H1 (cell line): ENCODE data around the gene MZT1. TPM values are rescaled to one million over a fixed set of nuclear protein-coding genes. Genes with fewer than 3 reads are reported as not detected.
A peak's percentile ranks its signal among the peaks of the same experiment; 100 is the strongest.

Experiments
- CTCF ChIA-PET: fragments of 300-600 bp; sonication (Branson Sonifier 250); formaldehyde crosslinking; loops from one replicate; lab custom pipeline; 2021; ENCODE audit not compliant: partially characterized antibody; lab: Charles Lee
- POLR2A ChIA-PET: fragments of 300-600 bp; sonication (Branson Sonifier 250); formaldehyde crosslinking; loops from one replicate; lab custom pipeline; 2021; ENCODE audit warnings: inconsistent platforms; ENCODE audit not compliant: partially characterized antibody; lab: Charles Lee
- DNase-seq, 2 experiments: peaks; one replicate each; pipeline versions ENCODE4 v3.0.0 to v3.0.0-alpha.2; 2010 to 2022; ENCODE audit warnings: low spot score in 2 of 2, low read depth in 1 of 2, mixed read lengths in 1 of 2
- FAIRE-seq: peaks from 2 replicates; lab custom pipeline; 2011; peaks lifted over from hg19 to GRCh38; lab: Jason Lieb, UNC
- H2AFZ ChIP-seq: 2 replicates; pipeline ENCODE4 v1.8.1; 2012; ENCODE audit warnings: low read length, inconsistent platforms
- H2AK5ac ChIP-seq: 2 replicates; pipeline ENCODE4 v1.6.1; 2013; ENCODE audit warnings: low read depth, low read length
- H2BK120ac ChIP-seq: replicated peaks from 2 replicates; pipeline ENCODE3; 2013; ENCODE audit warnings: low read depth, low read length, inconsistent platforms
- H2BK12ac ChIP-seq: 2 replicates; pipeline ENCODE4 v1.6.1; 2013; ENCODE audit warnings: low read depth, low read length
- H2BK15ac ChIP-seq: 2 replicates; pipeline ENCODE4 v1.6.1; 2013; ENCODE audit warnings: low read length
- H2BK20ac ChIP-seq: 2 replicates; pipeline ENCODE4 v1.6.1; 2013; ENCODE audit warnings: low read length
- H2BK5ac ChIP-seq: 2 replicates; pipeline ENCODE4 v1.6.1; 2013; ENCODE audit warnings: low read depth, low read length
- H3K14ac ChIP-seq: 2 replicates; pipeline ENCODE4 v1.6.1; 2013; ENCODE audit warnings: inconsistent platforms; ENCODE audit not compliant: insufficient read length
- H3K18ac ChIP-seq: 2 replicates; pipeline ENCODE4 v1.6.1; 2013; ENCODE audit warnings: low read length; ENCODE audit errors: extremely low read depth
- H3K23ac ChIP-seq: 2 replicates; pipeline ENCODE4 v1.6.1; 2013; ENCODE audit warnings: inconsistent platforms; ENCODE audit not compliant: insufficient read length
- H3K23me2 ChIP-seq: 2 replicates; pipeline ENCODE4 v1.6.1; 2013; ENCODE audit warnings: low read depth, low read length
- H3K27ac ChIP-seq: 2 replicates; pipeline ENCODE4 v1.6.1; 2011; ENCODE audit warnings: low read depth, low read length, inconsistent platforms
- H3K27me3 ChIP-seq, 4 experiments: replicated peaks in 1 of 4; 1 replicate in 1 of 4; 2 replicates in 3 of 4; pipeline versions ENCODE4 v1.6.1 to v1.8.1; 2011 to 2013; ENCODE audit warnings: low read length in 3 of 4, mild to moderate bottlenecking in 3 of 4, inconsistent platforms in 2 of 4, mixed read lengths in 2 of 4, moderate library complexity in 1 of 4; ENCODE audit not compliant: control insufficient read depth in 3 of 4, insufficient read depth in 3 of 4; ENCODE audit errors: extremely low read depth in 1 of 4
- H3K36me3 ChIP-seq, 4 experiments: 2 replicates each; pipeline versions ENCODE4 v1.6.1 to v1.8.1; 2011 to 2013; ENCODE audit warnings: mild to moderate bottlenecking in 4 of 4, low read length in 3 of 4, moderate library complexity in 2 of 4, control low read depth in 1 of 4, inconsistent platforms in 1 of 4; ENCODE audit not compliant: insufficient read depth in 4 of 4, control insufficient read depth in 2 of 4
- H3K4ac ChIP-seq: replicated peaks from 2 replicates; pipeline ENCODE3; 2013; ENCODE audit warnings: low read length, low read depth, mixed read lengths, inconsistent platforms; ENCODE audit not compliant: insufficient read length
- H3K4me1 ChIP-seq, 4 experiments: replicated peaks in 1 of 4; 1 replicate in 1 of 4; 2 replicates in 3 of 4; pipeline versions ENCODE4 v1.6.1 to v1.8.1; 2011 to 2013; ENCODE audit warnings: low read length in 3 of 4, inconsistent platforms in 2 of 4, mixed read lengths in 1 of 4; ENCODE audit not compliant: insufficient read depth in 4 of 4, control insufficient read depth in 3 of 4
- H3K4me2 ChIP-seq, 2 experiments: 2 replicates each; pipeline versions ENCODE4 v1.6.1 to v1.8.1; 2011 to 2013; ENCODE audit warnings: low read depth in 2 of 2, low read length in 2 of 2, control low read depth in 1 of 2, inconsistent platforms in 1 of 2, mild to moderate bottlenecking in 1 of 2; ENCODE audit not compliant: insufficient read depth in 1 of 2
- H3K4me3 ChIP-seq, 4 experiments: fragments of 200-600, 300-600 bp in 1 of 4; sonication (generic), shearing (Covaris generic), sonication (Bioruptor Twin) in 1 of 4; 2 replicates each; pipeline versions ENCODE4 v1.5.1 to v1.8.1; 2011 to 2016; ENCODE audit warnings: low read length in 4 of 4, low read depth in 3 of 4, control low read depth in 2 of 4, inconsistent platforms in 2 of 4, mild to moderate bottlenecking in 2 of 4, mixed read lengths in 1 of 4, moderate library complexity in 1 of 4; ENCODE audit not compliant: insufficient read depth in 2 of 4; ENCODE audit errors: extremely low read depth in 1 of 4
- H3K56ac ChIP-seq: replicated peaks from 2 replicates; pipeline ENCODE3; 2013; ENCODE audit warnings: low read depth, mild to moderate bottlenecking, mixed read lengths, low read length, inconsistent platforms; ENCODE audit not compliant: insufficient read length
- H3K79me1 ChIP-seq: 2 replicates; pipeline ENCODE4 v1.6.1; 2013; ENCODE audit warnings: low read depth, low read length, control low read depth
- H3K79me2 ChIP-seq, 2 experiments: 2 replicates each; pipeline versions ENCODE4 v1.6.1 to v1.8.1; 2012 to 2013; ENCODE audit warnings: low read length in 2 of 2, mild to moderate bottlenecking in 2 of 2, inconsistent platforms in 1 of 2; ENCODE audit not compliant: insufficient read depth in 2 of 2, control insufficient read depth in 1 of 2
- H3K9ac ChIP-seq, 4 experiments: replicated peaks in 1 of 4; 1 replicate in 1 of 4; 2 replicates in 3 of 4; pipeline versions ENCODE4 v1.6.1 to v1.8.1; 2011 to 2013; ENCODE audit warnings: low read depth in 3 of 4, low read length in 3 of 4, control low read depth in 2 of 4, mild to moderate bottlenecking in 2 of 4, moderate library complexity in 2 of 4, inconsistent platforms in 1 of 4; ENCODE audit errors: extremely low read depth in 1 of 4
- H3K9me3 ChIP-seq, 2 experiments: 2 replicates each; pipeline versions ENCODE4 v1.6.1 to v1.8.1; 2012 to 2013; ENCODE audit warnings: mild to moderate bottlenecking in 2 of 2, moderate library complexity in 2 of 2, control low read depth in 1 of 2, inconsistent platforms in 1 of 2, low read depth in 1 of 2, low read length in 1 of 2, mixed read lengths in 1 of 2; ENCODE audit not compliant: insufficient read depth in 2 of 2
- H4K20me1 ChIP-seq, 2 experiments: replicated peaks in 1 of 2; 2 replicates each; pipeline versions ENCODE3 to v1.8.1; 2011 to 2013; ENCODE audit warnings: inconsistent platforms in 2 of 2, low read length in 2 of 2, mild to moderate bottlenecking in 1 of 2; ENCODE audit not compliant: insufficient read depth in 2 of 2, control insufficient read depth in 1 of 2
- H4K5ac ChIP-seq: 2 replicates; pipeline ENCODE4 v1.6.1; 2013; ENCODE audit warnings: low read length, low read depth, mixed read lengths, inconsistent platforms; ENCODE audit not compliant: insufficient read length
- H4K8ac ChIP-seq: 2 replicates; pipeline ENCODE4 v1.8.0; 2013; ENCODE audit warnings: mild to moderate bottlenecking, moderate library complexity, low read length, inconsistent platforms; ENCODE audit not compliant: insufficient read depth; ENCODE audit errors: extremely low read depth
- H4K91ac ChIP-seq: replicated peaks from 2 replicates; pipeline ENCODE3; 2013; ENCODE audit warnings: low read length, mixed read lengths, inconsistent platforms; ENCODE audit not compliant: insufficient read length
- ATF3 ChIP-seq: IDR thresholded peaks from 2 replicates; pipeline ENCODE4 v1.6.1; 2011; ENCODE audit warnings: low read depth, mild to moderate bottlenecking, low read length; ENCODE audit not compliant: insufficient read depth
- CBX8 ChIP-seq: fragments of 300-800, 300-1000 bp; sonication (generic); IDR thresholded peaks from 2 replicates; pipeline ENCODE4 v1.7.1; 2016; ENCODE audit warnings: low read depth, low read length, borderline replicate concordance
- CREB1 ChIP-seq: IDR thresholded peaks from 2 replicates; pipeline ENCODE4 v1.6.1; 2012; ENCODE audit warnings: inconsistent platforms
- E2F6 ChIP-seq: IDR thresholded peaks from 2 replicates; pipeline ENCODE4 v1.6.1; 2012; ENCODE audit warnings: inconsistent platforms
- FOSL1 ChIP-seq: IDR thresholded peaks from 2 replicates; pipeline ENCODE4 v1.6.1; 2011; ENCODE audit warnings: mild to moderate bottlenecking, low read depth, low read length, moderate library complexity; ENCODE audit not compliant: insufficient read depth
- SAP30 ChIP-seq: fragments of 300-600 bp; sonication (generic); IDR thresholded peaks from 2 replicates; pipeline ENCODE4 v1.7.1; 2012; ENCODE audit warnings: low read length, moderate library complexity, mild to moderate bottlenecking, inconsistent platforms; ENCODE audit not compliant: insufficient read depth, insufficient replicate concordance
- WGBS, 2 experiments: shearing (Covaris generic) in 1 of 2; methylation state at CpG; one replicate each; pipeline versions ENCODE4 v1.1.6 to v1.1.7; 2013 to 2015; ENCODE audit warnings: low lambda C conversion rate in 2 of 2, mixed read lengths in 2 of 2, inconsistent platforms in 1 of 2, low coverage in 1 of 2, missing lambda C conversion rate in 1 of 2; ENCODE audit not compliant: insufficient replicate concordance in 2 of 2, insufficient coverage in 1 of 2, insufficient read length in 1 of 2; ENCODE audit errors: extremely low coverage in 1 of 2, missing lambda C conversion rate in 1 of 2; 5-methylcytosine and 5-hydroxymethylcytosine counted together
- long read RNA-seq, 2 experiments: library from RNA in 1 of 2; library from capped mRNA in 1 of 2; stranded (forward); transcript quantifications; one replicate each; pipeline ENCODE4 v2.0.0, GENCODE V29; 2021; ENCODE audit warnings: inconsistent platforms in 1 of 2
- polyA minus RNA-seq, 3 experiments: library from RNA; depleted of rRNA, polyadenylated mRNA; stranded (reverse); fragments of >200 nt; gene quantifications; 1 replicate in 2 of 3; 2 replicates in 1 of 3; pipeline ENCODE4 v1.2.3, GENCODE V29; 2011
- polyA plus RNA-seq, 7 experiments: library from polyadenylated mRNA; depleted of rRNA in 3 of 7; stranded (reverse) in 5 of 7; unstranded in 2 of 7; fragments of >200 nt in 5 of 7; fragments of 200-250 nt in 2 of 7; gene quantifications; 1 replicate in 5 of 7; 2 replicates in 1 of 7; 4 replicates in 1 of 7; pipeline versions ENCODE4 v1.2.1 to v1.2.3, GENCODE V29; 2011 to 2013; ENCODE audit warnings: missing spikeins in 2 of 7, mixed read lengths in 2 of 7
- total RNA-seq: library from RNA; stranded (reverse); fragmentation: NEBNext Ultra II Directional; extraction: Animal tissue kit (Norgen Biotek cat#: 25700); gene quantifications from 2 replicates; pipeline ENCODE4 v1.2.1, GENCODE V29; 2021

MZT1 gene
- total RNA-seq (23.1 and 25.2 TPM in 2 replicates), polyA plus RNA-seq (2011; rRNA removed) (3.1 and 8.8 TPM in 2 replicates), polyA minus RNA-seq (2011; rRNA and poly(A)+ RNA removed) (1.3 and 2.0 TPM in 2 replicates)
- polyA plus RNA-seq (2011; cell fraction: cytosol; rRNA removed), result 9.3 TPM
- polyA plus RNA-seq (2011; cell fraction: nucleus; rRNA removed), result 1.3 TPM
- 5.5 to 19.9 TPM (median 5.9 TPM) in 4 replicates for polyA plus RNA-seq (2012, experiment 1 of 2)
- 4.7 TPM for polyA plus RNA-seq (2012, experiment 2 of 2)
- 18.7 TPM for polyA plus RNA-seq (2013, experiment 1 of 2)
- polyA plus RNA-seq (2013, experiment 2 of 2), result 16.7 TPM
- polyA minus RNA-seq (2011; cell fraction: cytosol; rRNA and poly(A)+ RNA removed), result 1.8 TPM
- 4.7 TPM for polyA minus RNA-seq (2011; cell fraction: nucleus; rRNA and poly(A)+ RNA removed)
- long read RNA-seq, experiment 1, transcript MZT1-201 (3 exons, 2,299 nt), result major isoform, 42 of 95 reads
- long read RNA-seq, experiment 1, partial matches to known transcripts, result 53 of 95 reads
- long read RNA-seq, experiment 1, other reads (novel, unspliced or antisense), result 0 of 95 reads
- long read RNA-seq, experiment 2, transcript MZT1-201 (3 exons, 2,299 nt), result major isoform, 54 of 56 reads
- long read RNA-seq, experiment 2, partial matches to known transcripts, result 2 of 56 reads
- long read RNA-seq, experiment 2, other reads (novel, unspliced or antisense), result 0 of 56 reads

GRCh38 chr13:72727417-72728289 lies at the start of gene MZT1, which contains the start of gene BORA:
Gene MZT1 (minus strand): TSS chr13:72727629. CDS start chr13:72727602, 27 bp downstream.
Gene BORA (plus strand): TSS chr13:72727923. CDS start chr13:72728941, 1,018 bp downstream.
- no peaks in the 10 kb centered on the region for H3K27me3 ChIP-seq
- FAIRE-seq, result peak; percentile 74
- H4K20me1 ChIP-seq, result peaks cover 1 to 2% of the 10 kb centered on the region in 2 experiments
- DNase-seq, result peak; percentile 88 to 92
- H2BK12ac ChIP-seq, result no peak within 1 kb of the TSS
- no peak within 1 kb of the TSS for H3K23ac ChIP-seq
- peak within 1 kb of the TSS; percentile 1 for H3K56ac ChIP-seq
- H3K27ac ChIP-seq, result peak within 1 kb of the TSS; percentile 77; the same call in 1 of the 2 replicates
- H2AK5ac ChIP-seq, result peak within 1 kb of the TSS; percentile 56; the same call in 1 of the 2 replicates
- H3K9me3 ChIP-seq, result no peaks in the 10 kb centered on the region
- H2BK5ac ChIP-seq, result peak within 1 kb of the TSS; percentile 75; the same call in 1 of the 2 replicates
- no peak within 1 kb of the TSS for H2BK20ac ChIP-seq
- peak within 1 kb of the TSS; percentile 29; the same call in 1 of the 2 replicates for H2BK15ac ChIP-seq
- ChIA-PET POLR2A (no interaction called here), CTCF (no interaction called here)
- peak within 1 kb of the TSS; percentile 76 to 77 for H3K4me2 ChIP-seq
- WGBS, 2 experiments, result 1% methylated on average over 58 of the region's 71 CpGs; no CpG with 5 or more reads in 1 of the 2 experiments
- peaks cover 0 to 64% of the 10 kb centered on the region in 2 experiments; a peak in 3 of 4 replicates for H3K79me2 ChIP-seq
- peak within 1 kb of the TSS; percentile 61 for H4K91ac ChIP-seq
- H3K14ac ChIP-seq, result no peak within 1 kb of the TSS
- H2BK120ac ChIP-seq, result no peak within 1 kb of the TSS
- H3K4ac ChIP-seq, result no peak within 1 kb of the TSS
- peak within 1 kb of the TSS; percentile 64 for H4K5ac ChIP-seq
- H4K8ac ChIP-seq, result peak within 1 kb of the TSS; percentile 74
- peak within 1 kb of the TSS; percentile 55 to 82 (median 74) for H3K9ac ChIP-seq
- peaks cover 4% of the 10 kb centered on the region; the same call in 1 of the 2 replicates for H3K79me1 ChIP-seq
- peak within 1 kb of the TSS; percentile 48; the same call in 1 of the 2 replicates for H2AFZ ChIP-seq
- H3K18ac ChIP-seq, result peak within 1 kb of the TSS; percentile 83; the same call in 1 of the 2 replicates
- peaks cover 10% of the 10 kb centered on the region for H3K23me2 ChIP-seq
- H3K4me1 ChIP-seq, result no peaks in the 10 kb centered on the region
- peaks cover 0 to 14% (median 2%) of the 10 kb centered on the region in 4 experiments; a peak in 6 of 8 replicates for H3K36me3 ChIP-seq
- peak within 1 kb of the TSS; percentile 69 to 97 (median 90) for H3K4me3 ChIP-seq
- no peak for TF ChIP-seq FOSL1
- TF ChIP-seq CREB1, result peak; percentile 44; the same call in 1 of the 2 replicates
- no peak for TF ChIP-seq CBX8
- peak; percentile 16 for TF ChIP-seq SAP30
- peak; percentile 94 for TF ChIP-seq E2F6
- no peak for TF ChIP-seq ATF3
